B cell (primary cell): ENCODE measurements around the gene TBC1D22A. TPM values are rescaled to one million over a fixed set of nuclear protein-coding genes. Genes with fewer than 3 reads are reported as not detected.

Experiments
- ATAC-seq: fragments of 200-7000 bp; cut with Tn5 transposase; one replicate; pipeline ENCODE4 v1.10.0; 2021; ENCODE audit warnings: low read depth, mild to moderate bottlenecking, moderate number of reproducible peaks, moderate library complexity
- CTCF ChIA-PET: fragments of 350-600 bp; sonication (Branson Sonifier 250); formaldehyde crosslinking; loops from one replicate; lab custom pipeline; 2021; ENCODE audit warnings: antibody characterized with exemption, inconsistent platforms; lab: Charles Lee
- POLR2A ChIA-PET: fragments of 350-600 bp; sonication (Branson Sonifier 250); formaldehyde crosslinking; loops from one replicate; lab custom pipeline; 2021; ENCODE audit warnings: antibody characterized with exemption; lab: Charles Lee
- DNase-seq: peaks from one replicate; pipeline ENCODE4 v3.0.0; 2013
- H2AFZ ChIP-seq: 2 replicates; pipeline ENCODE4 v1.6.1; 2012; ENCODE audit warnings: mild to moderate bottlenecking, low read depth, low read length; ENCODE audit not compliant: insufficient read depth, poor library complexity, severe bottlenecking
- H3K27ac ChIP-seq, 2 donors: 1 replicate in 1 of 2; 2 replicates in 1 of 2; pipeline ENCODE4 v1.5.1; 2012 to 2013; ENCODE audit warnings: low read length in 2 of 2, mild to moderate bottlenecking in 2 of 2, moderate library complexity in 1 of 2
- H3K27me3 ChIP-seq, 4 experiments: fragments of 200-600 bp in 1 of 4; sonication (generic) in 1 of 4; replicated peaks in 1 of 4; 1 replicate in 2 of 4; 2 replicates in 2 of 4; pipeline versions ENCODE4 v1.6.1 to v1.7.0; 2013 to 2016; ENCODE audit warnings: low read length in 3 of 4, mild to moderate bottlenecking in 2 of 4, mixed read lengths in 1 of 4, moderate library complexity in 1 of 4; ENCODE audit not compliant: insufficient read depth in 4 of 4, control insufficient read depth in 3 of 4; ENCODE audit errors: control extremely low read depth in 1 of 4
- H3K36me3 ChIP-seq, 2 experiments: replicated peaks in 1 of 2; 1 replicate in 1 of 2; 2 replicates in 1 of 2; pipeline versions ENCODE4 v1.6.1 to v1.7.1; 2013; ENCODE audit warnings: low read length in 1 of 2; ENCODE audit not compliant: insufficient read depth in 2 of 2, control insufficient read depth in 1 of 2; ENCODE audit errors: control extremely low read depth in 1 of 2, extremely low read depth in 1 of 2
- H3K4me1 ChIP-seq, 2 donors: fragments of 200-600 bp in 1 of 2; sonication (generic) in 1 of 2; 1 replicate in 1 of 2; 2 replicates in 1 of 2; pipeline versions ENCODE4 v1.5.1 to v1.6.1; 2013 to 2017; ENCODE audit warnings: low read length in 2 of 2; ENCODE audit not compliant: control insufficient read depth in 2 of 2, insufficient read depth in 2 of 2
- H3K4me2 ChIP-seq: replicated peaks from 2 replicates; pipeline ENCODE3; 2012; ENCODE audit warnings: mild to moderate bottlenecking, low read depth, low read length; ENCODE audit not compliant: poor library complexity, severe bottlenecking
- H3K4me3 ChIP-seq, 5 experiments: fragments of 200-600 bp in 1 of 5; sonication (generic) in 1 of 5; 1 replicate in 3 of 5; 2 replicates in 2 of 5; pipeline versions ENCODE4 v1.5.1 to v1.7.0; 2011 to 2016; ENCODE audit warnings: low read length in 4 of 5, mild to moderate bottlenecking in 4 of 5, low read depth in 2 of 5, control low read depth in 1 of 5, moderate library complexity in 1 of 5; ENCODE audit not compliant: insufficient read depth in 1 of 5; ENCODE audit errors: control extremely low read depth in 1 of 5, extremely low read depth in 1 of 5
- H3K79me2 ChIP-seq: fragments of 200-600 bp; sonication (generic); one replicate; pipeline ENCODE4 v1.6.0; 2016; ENCODE audit warnings: low read length; ENCODE audit not compliant: control insufficient read depth, insufficient read depth
- H3K9ac ChIP-seq: fragments of 200-600 bp; sonication (generic); 2 replicates; pipeline ENCODE4 v1.6.1; 2017; ENCODE audit warnings: mild to moderate bottlenecking, low read length, moderate library complexity
- H3K9me3 ChIP-seq, 3 donors: one replicate each; pipeline versions ENCODE4 v1.6.1 to v1.7.1; 2013; ENCODE audit warnings: low read length in 2 of 3; ENCODE audit not compliant: control insufficient read depth in 2 of 3, insufficient read depth in 1 of 3; ENCODE audit errors: control extremely low read depth in 1 of 3
- H4K20me1 ChIP-seq: 2 replicates; pipeline ENCODE4 v1.6.0; 2012; ENCODE audit warnings: mild to moderate bottlenecking, low read length; ENCODE audit not compliant: insufficient read depth, control insufficient read depth, poor library complexity, severe bottlenecking
- H3K27ac Mint-ChIP-seq: one replicate; pipeline ENCODE4 v1.8.0; 2021; ENCODE audit warnings: mixed read lengths
- H3K27me3 Mint-ChIP-seq: one replicate; pipeline ENCODE4 v1.8.0; 2021; ENCODE audit warnings: mixed read lengths
- H3K4me1 Mint-ChIP-seq: one replicate; pipeline ENCODE4 v1.8.0; 2021; ENCODE audit warnings: mixed read lengths
- H3K4me3 Mint-ChIP-seq: one replicate; pipeline ENCODE4 v1.8.0; 2021; ENCODE audit warnings: mixed read lengths
- H3K9me3 Mint-ChIP-seq: one replicate; pipeline ENCODE4 v1.8.0; 2022; ENCODE audit warnings: mixed read lengths; ENCODE audit not compliant: insufficient read depth
- EZH2 ChIP-seq: IDR thresholded peaks from 2 replicates; pipeline ENCODE4 v1.6.1; 2012; ENCODE audit warnings: borderline replicate concordance, low read depth, mild to moderate bottlenecking, moderate library complexity, low read length; ENCODE audit not compliant: insufficient read depth, poor library complexity, severe bottlenecking
- WGBS: methylation state at CpG from one replicate; pipeline ENCODE4 v1.1.5; 2013; ENCODE audit warnings: missing lambda C conversion rate; ENCODE audit not compliant: insufficient coverage; 5-methylcytosine and 5-hydroxymethylcytosine counted together
- intact Hi-C: fragments of 100-400 bp; cut with micrococcal nuclease; formaldehyde crosslinking; loops from one replicate; pipeline ENCODE4 v1.10.0; 2022
- polyA plus RNA-seq: library from polyadenylated mRNA; depleted of rRNA; stranded (reverse); fragments of >200 nt; gene quantifications from 2 replicates; pipeline ENCODE4 v1.2.3, GENCODE V29; 2012
- total RNA-seq, 2 donors: library from RNA; stranded (reverse); fragments of 120-200 nt in 1 of 2; gene quantifications; 1 replicate in 1 of 2; 2 replicates in 1 of 2; pipeline versions ENCODE4 v1.2.3 to v1.2.4, GENCODE V29; 2013 to 2022
- TF ChIP-seq, protein P1 (sequence below): fragments of 200-600 bp; IDR thresholded peaks from one replicate; pipeline ENCODE4 v1.8.0; 2022; ENCODE audit warnings: antibody characterized with exemption, mild to moderate bottlenecking

The TBC1D22A gene
- total and polyA plus RNA-seq, 2 donors (not counting 1 experiment from before 2014, with no cell fraction given) = 73.8 to 128 TPM

DNA sequence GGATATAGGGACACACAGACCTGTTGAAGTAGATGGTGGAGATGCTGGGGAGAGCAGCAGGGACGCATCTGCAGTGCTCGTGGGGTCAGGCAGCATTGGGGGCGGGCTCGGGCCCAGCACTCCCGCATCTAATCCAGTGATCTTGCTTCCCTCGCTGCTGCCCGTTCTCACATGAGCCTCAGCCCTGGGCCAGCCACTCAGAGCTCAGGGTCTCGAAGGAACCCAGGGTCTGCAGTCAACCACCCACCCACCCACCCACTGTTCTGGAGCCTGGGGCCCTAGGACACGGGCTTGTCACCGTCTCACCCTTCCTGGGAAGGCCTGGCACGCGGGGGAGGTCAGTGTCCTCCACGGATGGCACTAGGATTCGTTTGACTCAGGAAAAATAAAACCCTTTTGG, 406.0 kb downstream of the TBC1D22A start:
- H3K4me2 ChIP-seq = no peak overlapping the region
- no peak overlapping the region for H2AFZ ChIP-seq
- no peaks in the 10 kb centered on the region for H3K4me1 ChIP-seq
- ATAC-seq (no peak), DNase-seq (no peak)
- peaks cover 11% of the 10 kb centered on the region for H3K4me1 Mint-ChIP-seq
- no peak overlapping the region for H3K4me3 ChIP-seq
- H3K27me3 Mint-ChIP-seq = no peaks in the 10 kb centered on the region
- intact Hi-C loops = no loop called here
- POLR2A ChIA-PET = no interaction called here
- no peaks in the 10 kb centered on the region for H3K27me3 ChIP-seq
- no peaks in the 10 kb centered on the region for H3K79me2 ChIP-seq
- H4K20me1 ChIP-seq = peaks cover 58% of the 10 kb centered on the region
- peaks cover 0 to 5% (median 0%) of the 10 kb centered on the region in 3 donors for H3K9me3 ChIP-seq
- H3K27ac Mint-ChIP-seq = no peak overlapping the region
- whole genome bisulfite sequencing = 97% methylated on average over 13 of the region's 14 CpGs
- TF ChIP-seq, protein P1, sequence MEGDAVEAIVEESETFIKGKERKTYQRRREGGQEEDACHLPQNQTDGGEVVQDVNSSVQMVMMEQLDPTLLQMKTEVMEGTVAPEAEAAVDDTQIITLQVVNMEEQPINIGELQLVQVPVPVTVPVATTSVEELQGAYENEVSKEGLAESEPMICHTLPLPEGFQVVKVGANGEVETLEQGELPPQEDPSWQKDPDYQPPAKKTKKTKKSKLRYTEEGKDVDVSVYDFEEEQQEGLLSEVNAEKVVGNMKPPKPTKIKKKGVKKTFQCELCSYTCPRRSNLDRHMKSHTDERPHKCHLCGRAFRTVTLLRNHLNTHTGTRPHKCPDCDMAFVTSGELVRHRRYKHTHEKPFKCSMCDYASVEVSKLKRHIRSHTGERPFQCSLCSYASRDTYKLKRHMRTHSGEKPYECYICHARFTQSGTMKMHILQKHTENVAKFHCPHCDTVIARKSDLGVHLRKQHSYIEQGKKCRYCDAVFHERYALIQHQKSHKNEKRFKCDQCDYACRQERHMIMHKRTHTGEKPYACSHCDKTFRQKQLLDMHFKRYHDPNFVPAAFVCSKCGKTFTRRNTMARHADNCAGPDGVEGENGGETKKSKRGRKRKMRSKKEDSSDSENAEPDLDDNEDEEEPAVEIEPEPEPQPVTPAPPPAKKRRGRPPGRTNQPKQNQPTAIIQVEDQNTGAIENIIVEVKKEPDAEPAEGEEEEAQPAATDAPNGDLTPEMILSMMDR = no peak
- CTCF ChIA-PET = no interaction called here
- no peak overlapping the region for H3K27ac ChIP-seq
- H3K36me3 ChIP-seq = peaks cover 1 to 36% of the 10 kb centered on the region in 2 experiments
- no peak overlapping the region for H3K4me3 Mint-ChIP-seq
- no peaks in the 10 kb centered on the region for H3K9me3 Mint-ChIP-seq
- H3K9ac ChIP-seq = no peak overlapping the region

GRCh38 chr22:47168900-47169800, 406.7 kb downstream of the TBC1D22A start:
- TF ChIP-seq, protein P1 = no peak
- no peak for TF ChIP-seq EZH2
- Mint-ChIP-seq H3K27ac (no peak overlapping the region), H3K9me3 (no peaks in the 10 kb centered on the region), H3K4me3 (no peak overlapping the region), H3K27me3 (no peaks in the 10 kb centered on the region), H3K4me1 (peaks cover 11% of the 10 kb centered on the region)
- Histone ChIP-seq H3K79me2 (no peaks in the 10 kb centered on the region), H3K27ac (no peak overlapping the region), H2AFZ (no peak overlapping the region), H3K4me1 (no peaks in the 10 kb centered on the region), H3K9me3 (peaks cover 0 to 6% (median 0%) of the 10 kb centered on the region in 3 donors), H3K4me2 (no peak overlapping the region), H3K4me3 (no peak overlapping the region), H3K27me3 (no peaks in the 10 kb centered on the region), H4K20me1 (peaks cover 52% of the 10 kb centered on the region), H3K9ac (no peak overlapping the region), H3K36me3 (peaks cover 1 to 43% of the 10 kb centered on the region in 2 experiments)
- ATAC-seq (no peak), DNase-seq (no peak)
- 97% methylated on average over 19 of the region's 25 CpGs for WGBS
- ChIA-PET POLR2A (no interaction called here), CTCF (no interaction called here)
- intact Hi-C loops = no loop called here
